Measurements from ENCODE around the gene KLF18.
"Not testable (repeated sequence)": the region's sequence is repeated elsewhere in the genome, so short reads cannot be mapped to it uniquely, and the experiment has no call there.

The KLF18 gene

DNA sequence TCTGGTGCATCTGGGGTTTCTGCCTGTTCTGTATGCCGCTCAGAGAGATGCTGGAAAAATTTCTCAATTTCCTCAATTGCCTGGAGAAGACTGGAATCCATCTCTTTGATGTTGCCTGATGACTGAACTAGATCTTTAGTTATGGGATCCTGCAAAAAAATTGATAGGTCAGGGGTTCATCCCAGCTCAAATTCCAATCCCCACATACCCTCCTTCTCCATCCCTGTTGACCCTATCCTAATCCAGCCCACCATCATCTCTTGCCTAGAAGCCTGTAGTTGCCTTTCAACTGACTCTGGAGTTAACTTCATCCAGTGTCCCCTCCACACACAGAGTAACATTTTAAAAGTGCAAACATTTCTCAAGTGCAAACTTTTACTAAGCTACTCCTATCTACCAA is at the start of gene KLF18:
KLF18 (minus strand) TSS at position 101 of the 400 bp plus-strand sequence; CDS start at position 101, 0 bp downstream.
- no peak for DNase-seq (ENCODE audit: low spot score)

DNA sequence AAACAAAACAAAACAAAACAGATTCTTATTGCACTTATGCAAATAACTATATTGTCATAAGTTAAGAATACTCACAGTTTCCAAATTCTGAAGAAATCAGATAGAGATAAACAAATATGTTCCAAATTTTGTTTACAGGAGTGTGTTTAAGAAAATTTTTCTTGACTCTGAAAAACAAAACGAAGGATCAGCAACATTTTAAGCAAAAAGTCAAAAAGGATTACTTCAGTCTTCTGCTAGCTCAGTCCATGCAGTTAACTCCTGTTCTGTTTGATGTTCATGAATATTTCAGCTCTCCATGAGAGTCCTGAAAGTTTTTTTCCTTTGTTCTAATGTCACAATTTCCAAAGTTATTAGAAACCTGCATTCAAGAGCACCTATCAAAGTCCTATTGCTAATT is 33.2 kb upstream of the KLF18 start:
- DNase-seq (ENCODE audit: low spot score), result no peak

DNA sequence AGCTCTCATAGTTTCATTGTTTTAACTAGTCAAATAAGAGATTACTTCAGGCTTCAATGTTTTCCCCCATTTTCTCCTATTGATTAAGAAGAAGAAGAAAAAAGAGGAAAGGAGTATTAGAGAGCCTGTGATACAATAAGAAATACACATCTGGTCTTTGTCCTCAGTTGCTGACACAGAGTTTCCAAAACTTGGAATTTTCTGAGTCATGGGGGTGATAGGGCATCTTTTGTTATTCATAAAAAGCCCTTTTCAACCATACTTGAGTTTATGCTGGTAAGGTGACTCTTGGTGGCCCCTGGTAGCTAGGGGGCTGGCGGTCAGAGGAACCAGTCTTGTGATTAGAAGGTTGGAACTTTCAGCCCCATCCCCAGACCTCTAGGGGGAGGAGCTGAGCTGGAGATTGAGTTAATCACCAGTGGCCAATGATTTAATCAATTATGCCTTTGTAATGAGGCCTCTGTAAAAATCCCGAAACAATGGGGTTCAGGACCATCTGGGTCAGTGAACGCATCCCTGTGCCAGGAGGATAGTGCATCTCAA is 28.9 kb upstream of the KLF18 start:
- no peak for DNase-seq (ENCODE audit: low spot score)

DNA sequence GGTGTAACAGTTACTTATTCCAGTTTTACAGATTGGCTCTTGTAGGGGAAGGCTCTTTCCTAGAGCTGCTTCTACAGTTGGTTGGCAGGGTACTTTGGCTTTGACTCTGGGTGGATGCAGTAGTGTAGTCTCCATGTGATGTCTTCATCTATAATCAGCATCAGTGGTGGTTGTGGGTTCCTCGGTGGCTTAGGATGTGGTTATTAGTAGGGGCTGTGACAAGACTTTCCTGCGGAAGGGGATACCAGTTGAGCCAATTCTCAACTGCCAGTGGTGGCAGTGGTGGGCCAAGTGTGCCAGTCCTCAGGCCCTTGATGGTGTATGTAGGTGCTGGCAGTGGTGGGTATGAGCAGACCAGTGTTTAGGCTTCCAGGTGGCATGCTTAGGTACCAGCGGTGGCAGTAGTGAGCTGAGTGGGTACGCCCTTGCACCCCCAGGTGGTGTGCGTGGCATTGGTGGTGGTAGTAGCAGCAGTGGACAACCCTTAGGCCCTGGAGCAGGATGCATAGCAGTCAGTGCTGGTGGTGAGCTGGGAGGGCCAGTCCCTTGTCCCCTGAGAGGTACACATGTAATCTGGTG is 27.2 kb upstream of the KLF18 start:
- DNase-seq (ENCODE audit: low spot score), result no peak

DNA sequence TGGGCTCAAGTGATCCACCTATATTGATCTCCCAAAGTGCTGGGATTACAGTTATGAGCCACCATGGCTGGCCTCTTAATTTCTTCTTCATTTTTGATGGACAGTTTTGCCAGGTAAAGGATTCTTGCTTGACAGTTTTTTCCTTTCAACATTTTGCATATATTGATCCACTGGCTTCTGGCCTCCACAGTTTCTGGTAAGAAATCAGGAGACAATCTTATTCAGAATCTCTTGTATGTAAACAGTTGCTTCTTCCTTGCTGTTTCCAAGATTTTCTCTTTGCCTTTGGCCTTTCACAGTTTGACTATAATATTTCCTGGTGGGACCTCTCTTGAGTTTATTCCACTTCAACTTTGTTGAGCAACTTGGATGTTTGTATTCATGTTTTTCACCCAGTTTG is 20.1 kb upstream of the KLF18 start:
- no peak for DNase-seq (ENCODE audit: low spot score)

DNA sequence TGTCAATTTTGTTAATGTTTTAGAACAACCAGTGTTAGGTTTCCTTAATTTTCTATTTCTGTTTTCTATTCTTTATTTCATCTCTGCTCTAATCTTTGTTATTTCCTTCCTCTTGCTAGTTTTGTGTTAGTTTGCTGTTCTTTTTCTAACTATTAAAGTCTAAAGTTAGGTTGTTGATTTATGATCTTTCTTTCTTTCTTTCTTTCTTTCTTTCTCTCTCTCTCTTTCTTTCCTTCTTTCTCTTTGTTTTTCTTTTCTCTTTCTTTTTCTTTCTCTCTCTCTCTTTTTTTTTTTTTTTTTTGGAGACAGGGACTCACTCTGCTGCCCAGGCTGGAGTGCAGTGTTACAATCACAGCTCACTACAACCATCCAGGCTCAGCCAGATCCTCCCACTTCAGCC is 17.4 kb upstream of the KLF18 start:
- no peak for DNase-seq (ENCODE audit: low spot score)

DNA sequence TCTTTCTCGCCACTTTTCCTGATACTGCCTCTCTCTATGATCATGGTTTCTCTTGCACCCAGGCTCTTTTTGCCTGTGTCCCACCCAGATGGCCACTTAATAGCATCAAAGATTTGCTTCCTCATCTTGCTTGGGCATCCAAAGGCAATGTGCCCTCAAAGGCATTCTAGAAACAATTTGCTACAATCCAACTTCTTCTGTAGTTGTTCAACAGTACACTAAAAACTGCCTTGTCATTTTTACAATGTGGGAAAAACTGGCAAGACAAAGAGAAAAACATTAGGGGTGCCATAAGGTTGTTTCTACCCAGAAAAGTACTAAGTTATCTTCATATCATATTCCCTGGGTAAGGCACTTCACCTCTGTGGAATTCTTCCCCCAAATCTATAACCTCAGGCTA is 16.5 kb upstream of the KLF18 start:
- DNase-seq (ENCODE audit: low spot score), result no peak

DNA sequence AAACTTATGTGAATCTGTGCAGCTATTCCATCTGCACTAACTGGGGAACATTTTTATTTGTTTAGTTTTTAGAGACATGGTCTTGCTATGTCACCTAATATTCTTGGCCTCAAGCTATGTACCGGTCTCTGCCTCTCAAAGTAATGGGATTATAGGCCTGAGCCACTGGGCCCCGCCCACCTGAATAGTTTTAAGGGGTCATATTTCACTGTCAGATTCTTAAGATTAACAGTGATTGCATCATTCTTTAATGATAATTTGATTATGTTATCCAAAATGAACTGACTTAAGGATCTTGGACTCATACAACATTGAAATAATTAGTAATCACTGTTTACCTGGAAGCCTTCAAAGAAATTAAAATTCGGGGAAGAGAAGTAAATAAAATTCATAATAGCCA is 12.6 kb upstream of the KLF18 start:
- DNase-seq (ENCODE audit: low spot score), result no peak

DNA sequence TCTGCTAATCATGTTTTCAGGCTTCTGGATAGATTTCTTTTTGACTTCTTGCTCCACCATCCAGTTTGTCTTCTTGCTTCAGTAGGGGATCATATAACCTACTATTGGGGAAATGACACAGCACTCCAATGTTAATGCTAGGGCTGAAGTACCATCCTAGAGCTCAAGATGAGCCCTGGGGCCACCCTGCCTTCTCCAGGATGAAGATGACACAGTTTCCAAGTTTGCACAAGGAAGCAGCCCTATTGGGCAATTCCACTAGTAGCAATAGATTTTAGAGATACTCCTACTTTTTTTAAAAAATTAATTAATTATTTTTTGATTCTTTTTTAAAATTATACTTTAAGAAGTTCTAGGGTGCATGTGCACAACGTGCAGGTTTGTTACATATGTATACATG is 11.3 kb upstream of the KLF18 start:
- no peak for DNase-seq (ENCODE audit: low spot score)

DNA sequence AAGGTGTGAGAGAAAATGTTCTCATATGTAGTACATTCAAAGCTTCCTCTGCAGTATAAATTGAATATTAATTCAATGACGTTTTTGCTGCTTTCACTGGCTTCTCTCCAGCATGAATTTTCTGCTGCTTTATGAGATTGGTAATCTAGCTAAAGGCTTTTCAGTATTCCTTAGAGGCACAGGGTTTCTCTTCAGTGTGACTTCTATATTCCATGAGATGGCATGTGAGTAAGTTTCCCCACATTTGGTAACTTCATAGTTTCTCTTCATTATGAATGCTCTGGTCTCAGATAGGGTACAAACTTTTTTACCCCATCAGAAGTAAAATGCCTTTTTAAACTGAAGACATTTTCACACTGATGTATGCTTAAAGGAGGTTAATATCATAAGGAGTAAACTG is 10.4 kb upstream of the KLF18 start:
- DNase-seq (ENCODE audit: low spot score), result no peak

DNA sequence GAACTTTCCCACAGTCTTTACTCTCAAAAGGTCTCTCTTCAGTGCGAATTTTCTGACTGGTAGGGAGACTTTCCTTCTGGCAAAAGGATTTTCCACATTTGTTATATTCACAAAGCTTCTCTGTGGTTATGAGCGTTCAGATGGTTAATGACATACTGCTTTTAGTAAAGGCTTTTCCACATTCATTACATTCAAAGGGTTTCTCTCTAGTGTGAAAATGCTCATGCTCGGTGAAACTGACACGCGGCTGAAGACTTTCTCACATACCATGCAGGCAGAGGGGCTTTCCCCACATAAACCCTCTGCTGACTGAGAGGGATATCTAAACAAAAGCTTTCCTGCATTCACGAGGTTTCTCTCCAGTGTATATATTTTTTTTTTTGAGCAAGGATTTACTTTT is 9.9 kb upstream of the KLF18 start:
- DNase-seq (ENCODE audit: low spot score), result no peak

DNA sequence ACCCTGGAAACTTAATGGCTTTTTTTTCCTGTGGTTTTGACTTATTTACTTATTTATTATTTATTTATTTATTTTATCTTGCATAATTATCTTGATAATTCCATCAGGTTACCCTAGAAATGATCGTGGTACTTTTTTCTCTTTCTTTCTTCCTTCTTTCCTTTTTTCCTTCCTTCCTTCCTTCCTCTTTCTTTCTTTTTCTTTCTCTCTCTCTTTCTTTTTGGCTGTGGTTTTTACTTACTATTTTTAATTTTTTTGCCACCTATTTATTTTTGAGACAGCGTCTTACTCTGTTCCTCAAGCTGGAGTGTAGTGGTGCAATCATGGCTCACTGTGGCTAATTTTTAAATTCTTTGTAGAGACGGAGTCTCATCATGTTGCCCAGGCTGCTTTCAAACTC is 6.2 kb upstream of the KLF18 start:
- DNase-seq (ENCODE audit: low spot score), result no peak

DNA sequence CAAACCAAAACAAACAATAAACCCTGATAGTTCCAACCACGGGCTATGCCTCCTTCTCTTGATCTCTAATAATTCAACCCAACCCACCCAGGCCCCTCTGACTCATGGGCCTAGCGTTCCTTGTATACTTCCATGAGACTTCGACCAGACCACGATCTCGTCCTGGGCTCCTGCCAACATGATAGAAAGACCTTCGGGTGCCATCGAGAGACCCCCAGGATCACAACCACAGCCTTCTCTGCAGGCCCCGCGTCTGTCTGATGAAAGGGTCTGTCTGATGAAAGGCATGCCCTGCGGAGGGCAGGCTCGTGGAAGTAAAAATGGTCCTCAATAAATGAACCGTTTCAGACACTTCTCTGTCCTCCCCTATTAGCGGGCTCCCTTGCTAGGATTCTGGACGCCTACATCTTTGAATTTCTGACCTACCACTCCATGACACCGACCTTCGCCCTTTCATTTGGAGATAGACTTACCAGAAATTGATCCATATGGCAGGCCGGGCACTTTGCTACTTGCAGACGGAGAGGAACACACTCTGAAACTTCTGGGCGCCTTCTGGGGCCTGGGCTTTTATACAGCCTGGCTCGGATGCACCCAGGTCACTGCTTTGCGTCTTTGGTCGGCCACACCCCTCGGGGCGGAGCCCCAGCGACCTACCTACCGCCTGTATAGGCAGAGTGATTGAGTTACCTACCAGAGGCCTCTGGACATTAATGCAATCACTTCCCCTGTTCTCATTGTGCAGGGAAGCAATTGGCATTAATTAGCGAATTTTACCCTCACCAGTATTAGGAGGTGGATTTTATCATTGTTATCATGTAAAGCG is 5.3 kb upstream of the KLF18 start:
- no peak for DNase-seq (ENCODE audit: low spot score)

DNA sequence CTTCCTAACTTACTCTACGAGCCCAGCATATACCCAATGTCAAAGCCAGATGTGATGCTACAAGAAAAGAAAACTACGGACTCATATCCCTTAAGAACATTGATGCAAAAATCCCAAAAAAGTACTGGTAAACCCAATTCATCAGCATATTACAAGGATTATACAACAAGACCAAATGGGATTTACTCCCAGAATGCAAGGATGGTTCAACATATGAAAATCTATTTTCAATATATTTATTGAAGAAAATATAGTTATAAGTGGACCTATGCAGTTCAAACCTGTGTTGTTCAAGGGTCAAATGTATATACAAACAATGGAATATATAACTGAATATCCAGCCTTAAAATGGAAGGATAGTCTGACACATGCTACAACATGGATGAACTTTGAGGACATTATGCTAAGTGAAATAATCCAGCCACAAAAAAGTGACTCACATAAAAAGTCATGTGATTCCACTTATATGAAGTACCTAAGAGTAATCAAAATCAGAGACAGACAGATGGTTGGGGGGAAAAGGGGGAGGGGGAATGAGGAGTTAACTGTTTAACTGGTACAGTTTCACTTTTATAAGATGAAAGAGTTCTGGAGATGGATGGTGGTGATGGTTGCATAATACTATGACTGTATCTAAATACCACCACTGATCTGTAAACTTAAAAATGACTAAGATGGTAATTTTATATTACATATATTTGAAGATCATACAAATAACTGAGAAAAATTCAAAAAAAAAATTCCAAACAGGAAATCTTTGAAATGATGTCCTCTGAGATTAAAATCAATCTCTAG is 3.7 kb upstream of the KLF18 start:
- DNase-seq (ENCODE audit: low spot score), result no peak

DNA sequence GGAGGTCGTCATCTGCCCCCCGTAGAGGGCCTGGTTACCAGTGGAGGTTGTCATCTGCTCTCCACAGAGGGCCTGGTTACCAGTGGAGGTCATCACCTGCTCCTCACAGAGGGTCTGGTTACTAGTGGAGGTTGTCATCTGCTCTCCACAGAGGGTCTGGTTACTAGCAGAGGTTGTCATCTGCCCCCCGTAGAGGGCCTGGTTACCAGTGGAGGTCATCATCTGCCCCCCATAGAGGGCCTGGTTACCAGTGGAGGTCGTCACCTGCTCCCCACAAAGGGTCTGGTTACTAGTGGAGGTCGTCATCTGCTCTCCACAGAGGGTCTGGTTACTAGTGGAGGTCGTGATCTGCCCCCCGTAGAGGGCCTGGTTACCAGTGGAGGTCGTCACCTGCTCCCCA is 1.9 kb downstream of the KLF18 start:
- DNase-seq (ENCODE audit: low spot score), result not testable (repeated sequence)

DNA sequence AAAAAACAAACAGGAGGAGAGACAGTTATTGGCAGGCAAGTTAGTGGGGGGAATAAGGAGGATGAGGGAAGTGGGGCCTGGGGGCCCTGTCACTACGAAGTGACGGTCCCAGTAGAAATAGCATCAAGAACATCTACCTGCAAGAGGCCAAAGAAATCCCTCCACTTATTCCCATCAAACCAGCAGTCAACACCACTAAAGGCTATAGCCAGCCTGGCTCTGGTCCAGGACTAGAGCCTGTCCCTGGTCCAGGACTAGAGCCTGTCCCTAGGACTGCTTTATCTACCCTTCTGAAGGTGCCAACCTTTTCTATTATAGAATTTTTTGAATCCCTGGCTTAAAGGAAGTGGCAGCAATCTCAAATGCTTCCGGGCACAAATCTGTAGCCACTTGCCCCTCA is 3.2 kb downstream of the KLF18 start:
- DNase-seq (ENCODE audit: low spot score), result no peak

DNA sequence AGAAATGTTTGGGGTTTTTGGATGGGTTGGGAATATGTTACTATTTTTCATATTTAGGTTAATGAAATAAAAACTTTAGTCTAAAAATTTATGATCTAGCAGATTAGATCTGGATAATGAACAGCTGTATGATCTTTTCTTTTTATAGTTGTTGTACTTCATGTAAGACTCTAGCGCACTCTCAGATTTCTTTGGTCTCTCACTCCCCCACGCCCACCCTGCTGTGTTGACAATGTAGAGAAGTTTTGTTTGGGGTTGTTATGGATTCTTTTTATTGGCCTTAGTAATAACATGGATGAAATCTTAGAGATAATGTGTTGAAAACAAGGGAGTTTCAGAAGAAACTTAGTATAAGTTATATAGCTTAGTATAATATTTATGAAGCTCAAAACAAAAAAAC is 5.5 kb downstream of the KLF18 start:
- no peak for DNase-seq (ENCODE audit: low spot score)

DNA sequence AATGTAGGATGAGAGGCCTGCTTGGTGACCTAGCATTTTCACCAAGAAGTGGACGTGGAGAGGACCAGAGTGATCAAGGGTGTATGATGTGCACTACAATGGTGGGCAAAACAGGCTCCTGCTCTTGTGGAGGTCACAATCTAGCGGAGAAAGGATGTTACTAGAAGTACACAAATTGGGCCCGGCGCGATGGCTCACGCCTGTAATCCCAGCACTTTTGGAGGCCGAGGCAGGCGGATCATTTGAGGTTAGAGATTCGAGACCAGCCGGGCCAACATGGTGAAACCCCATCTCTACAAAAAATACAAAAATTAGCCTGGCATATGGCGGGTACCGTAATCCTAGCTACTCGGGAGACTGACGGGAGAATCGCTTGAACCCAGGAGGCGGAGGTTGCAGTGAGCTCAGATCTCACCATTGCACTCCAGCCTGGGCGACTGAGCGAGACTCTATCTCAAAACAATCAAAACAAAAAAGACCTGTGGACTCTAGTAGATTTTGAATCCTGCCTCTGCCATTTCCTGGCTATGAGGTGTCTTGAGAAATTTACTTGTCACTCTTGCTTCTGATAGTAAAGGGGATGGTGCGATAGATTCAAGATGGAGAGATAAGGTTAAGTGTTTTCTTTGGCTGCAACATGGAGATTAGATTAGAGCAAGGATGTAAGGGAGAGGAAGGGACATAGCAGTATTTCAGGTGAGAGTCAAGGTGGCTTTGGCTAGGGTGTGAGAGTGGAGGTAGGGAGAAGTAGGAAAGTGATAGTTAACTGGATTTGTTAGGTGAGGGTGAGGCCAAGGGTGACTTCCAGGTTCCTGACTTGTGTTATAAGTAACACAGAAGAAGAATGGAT is 7.1 kb downstream of the KLF18 start:
- no peak for DNase-seq (ENCODE audit: low spot score)

DNA sequence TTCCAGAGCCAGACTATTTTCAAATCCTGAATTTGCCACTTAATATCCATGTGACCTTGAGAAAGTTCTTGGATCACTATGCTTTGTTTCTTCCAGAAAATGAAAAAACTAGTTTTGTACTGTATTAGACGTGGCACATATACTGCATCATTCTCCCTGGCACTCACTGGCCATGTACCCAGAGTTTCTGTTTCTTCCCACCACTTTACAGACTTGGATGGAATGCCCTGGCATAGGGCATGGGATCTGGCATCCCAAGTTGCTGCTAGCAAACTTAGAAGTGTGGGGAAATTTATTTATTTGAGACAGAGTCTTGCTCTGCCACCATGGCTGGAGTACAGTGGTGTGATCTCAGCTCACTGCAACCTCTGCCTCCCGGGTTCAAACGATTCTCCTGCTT is 10.0 kb downstream of the KLF18 start:
- DNase-seq (ENCODE audit: low spot score), result no peak

DNA sequence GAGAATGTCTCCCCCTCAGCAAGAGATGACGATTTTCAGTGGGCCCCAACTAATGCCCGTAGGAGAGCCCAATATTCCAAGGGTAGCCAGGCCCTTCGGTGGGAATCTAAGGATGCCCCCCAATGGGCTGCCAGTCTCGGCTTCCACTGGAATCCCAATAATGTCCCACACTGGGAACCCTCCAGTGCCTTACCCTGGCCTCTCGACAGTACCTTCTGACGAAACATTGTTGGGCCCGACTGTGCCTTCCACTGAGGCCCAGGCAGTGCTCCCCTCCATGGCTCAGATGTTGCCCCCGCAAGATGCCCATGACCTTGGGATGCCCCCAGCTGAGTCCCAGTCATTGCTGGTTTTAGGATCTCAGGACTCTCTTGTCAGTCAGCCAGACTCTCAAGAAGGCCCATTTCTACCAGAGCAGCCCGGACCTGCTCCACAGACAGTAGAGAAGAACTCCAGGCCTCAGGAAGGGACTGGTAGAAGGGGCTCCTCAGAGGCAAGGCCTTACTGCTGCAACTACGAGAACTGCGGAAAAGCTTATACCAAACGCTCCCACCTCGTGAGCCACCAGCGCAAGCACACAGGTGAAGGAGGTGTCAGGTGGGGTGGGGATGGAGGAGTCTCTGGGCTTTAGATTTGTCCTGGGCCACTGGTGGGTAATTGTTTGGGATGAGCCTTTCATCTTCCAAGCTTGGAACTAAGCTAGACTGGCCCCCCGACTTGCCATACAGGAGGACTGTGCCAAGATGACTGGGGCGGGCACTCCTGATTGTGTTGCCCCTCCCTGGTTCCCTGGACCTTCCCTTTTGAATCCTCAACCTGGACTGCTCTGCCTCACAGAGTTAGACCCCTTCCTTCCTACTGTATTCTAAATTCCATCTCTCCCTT is 11.6 kb downstream of the KLF18 start:
- no peak for DNase-seq (ENCODE audit: low spot score)

DNA sequence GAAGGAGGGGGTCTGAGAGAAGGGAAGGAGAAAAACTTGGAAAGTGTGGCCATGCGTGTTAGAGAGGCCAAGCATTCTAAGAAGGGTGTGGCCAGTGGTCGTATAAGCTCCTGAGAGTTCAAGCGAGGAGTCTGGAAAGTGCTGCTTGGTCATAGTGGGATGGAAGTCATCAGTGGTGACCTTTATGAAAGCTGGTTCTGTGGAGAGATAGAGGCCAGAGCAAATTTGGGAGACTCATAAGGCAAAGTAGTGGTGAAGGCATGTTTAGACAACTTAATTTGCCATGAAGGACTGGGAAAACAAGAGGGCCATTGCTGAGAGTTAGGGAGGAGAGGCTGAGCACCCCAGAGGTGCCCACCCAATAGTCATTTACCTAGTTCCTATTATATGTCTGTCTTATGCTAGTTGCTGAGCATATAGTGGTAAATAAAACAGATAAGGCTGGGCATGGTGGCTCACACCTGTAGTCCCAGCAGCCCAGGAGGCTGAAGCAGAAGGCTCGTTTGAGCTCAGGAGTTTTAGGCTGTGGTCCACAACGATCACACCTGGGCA is 21.0 kb downstream of the KLF18 start:
- no peak for DNase-seq (ENCODE audit: low spot score)

All from kidney tubule cell (primary cell).